Measurements from ENCODE around the gene WASL.

WASL gene

GRCh38 chr7:123711832-123712293, 36.9 kb downstream of the WASL start:
- Histone ChIP-seq H3K4me1 (peaks cover 6% of the 10 kb centered on the region; the same call in 1 of the 2 replicates), H3K9ac (no peak overlapping the region), H3K9me3 (no peaks in the 10 kb centered on the region), H3K36me3 (peaks cover 18% of the 10 kb centered on the region), H3K4me3 (no peak overlapping the region), H3K27ac (no peak overlapping the region), H3K4me2 (no peak overlapping the region), H4K20me1 (peaks cover 71% of the 10 kb centered on the region), H3K27me3 (no peaks in the 10 kb centered on the region)
- no peak for TF ChIP-seq Cebpa-rat (IDR thresholded peaks at IDR 0.05)

- H3K27me3 ChIP-seq, result no peaks in the 10 kb centered on the region
- peaks cover 59% of the 10 kb centered on the region for H4K20me1 ChIP-seq
- peaks cover 6% of the 10 kb centered on the region; the same call in 1 of the 2 replicates for H3K4me1 ChIP-seq
- H3K9ac ChIP-seq, result no peak overlapping the region
- H3K4me2 ChIP-seq, result no peak overlapping the region
- H3K36me3 ChIP-seq, result peaks cover 16% of the 10 kb centered on the region
- TF ChIP-seq Cebpa-rat (IDR thresholded peaks at IDR 0.05), result no peak
- H3K27ac ChIP-seq, result no peak overlapping the region
- H3K4me3 ChIP-seq, result no peak overlapping the region
- H3K9me3 ChIP-seq, result no peaks in the 10 kb centered on the region
Observed at GRCh38 chr7:123710683-123711082, 38.1 kb downstream of the WASL start.

GRCh38 chr7:123709525-123709924, 39.3 kb downstream of the WASL start:
- no peak overlapping the region for H3K4me3 ChIP-seq
- no peak overlapping the region for H3K9ac ChIP-seq
- peaks cover 26% of the 10 kb centered on the region for H3K36me3 ChIP-seq
- no peak for TF ChIP-seq Cebpa-rat (IDR thresholded peaks at IDR 0.05)
- H4K20me1 ChIP-seq, result peaks cover 47% of the 10 kb centered on the region
- no peak overlapping the region for H3K4me2 ChIP-seq
- peaks cover 4% of the 10 kb centered on the region; the same call in 1 of the 2 replicates for H3K4me1 ChIP-seq
- no peak overlapping the region for H3K27ac ChIP-seq
- H3K9me3 ChIP-seq, result no peaks in the 10 kb centered on the region
- no peaks in the 10 kb centered on the region for H3K27me3 ChIP-seq

- H3K9me3 ChIP-seq, result no peaks in the 10 kb centered on the region
- H3K4me2 ChIP-seq, result no peak overlapping the region
- no peaks in the 10 kb centered on the region for H3K4me1 ChIP-seq
- H3K36me3 ChIP-seq, result peaks cover 55% of the 10 kb centered on the region
- H3K9ac ChIP-seq, result no peak overlapping the region
- H4K20me1 ChIP-seq, result peaks cover 18% of the 10 kb centered on the region
- no peaks in the 10 kb centered on the region for H3K27me3 ChIP-seq
- H3K27ac ChIP-seq, result no peak overlapping the region
- no peak overlapping the region for H3K4me3 ChIP-seq
- no peak for TF ChIP-seq Cebpa-rat (IDR thresholded peaks at IDR 0.05)
Observed at GRCh38 chr7:123705211-123705901, 43.4 kb downstream of the WASL start.

- Histone ChIP-seq H3K27me3 (no peaks in the 10 kb centered on the region), H3K4me2 (no peak overlapping the region), H3K36me3 (peaks cover 58% of the 10 kb centered on the region), H3K4me1 (no peaks in the 10 kb centered on the region), H4K20me1 (no peaks in the 10 kb centered on the region), H3K4me3 (no peak overlapping the region), H3K9ac (no peak overlapping the region), H3K27ac (no peak overlapping the region), H3K9me3 (no peaks in the 10 kb centered on the region)
- TF ChIP-seq Cebpa-rat (IDR thresholded peaks at IDR 0.05), result no peak
Observed at GRCh38 chr7:123695944-123696677, 52.7 kb downstream of the WASL start.

GRCh38 chr7:123692471-123692877, 56.3 kb downstream of the WASL start:
- Histone ChIP-seq H3K4me2 (no peak overlapping the region), H3K27me3 (no peaks in the 10 kb centered on the region), H3K36me3 (peaks cover 57% of the 10 kb centered on the region), H3K4me3 (no peak overlapping the region), H3K9ac (no peak overlapping the region), H4K20me1 (no peaks in the 10 kb centered on the region), H3K27ac (no peak overlapping the region), H3K9me3 (no peaks in the 10 kb centered on the region), H3K4me1 (no peaks in the 10 kb centered on the region)
- no peak for TF ChIP-seq Cebpa-rat (IDR thresholded peaks at IDR 0.05)

GRCh38 chr7:123690550-123690949, 58.3 kb downstream of the WASL start:
- Histone ChIP-seq H3K27ac (no peak overlapping the region), H3K36me3 (peaks cover 61% of the 10 kb centered on the region), H3K4me3 (no peak overlapping the region), H3K4me2 (no peak overlapping the region), H3K9ac (no peak overlapping the region), H3K27me3 (no peaks in the 10 kb centered on the region), H4K20me1 (no peaks in the 10 kb centered on the region), H3K9me3 (no peaks in the 10 kb centered on the region), H3K4me1 (no peaks in the 10 kb centered on the region)
- no peak for TF ChIP-seq Cebpa-rat (IDR thresholded peaks at IDR 0.05)

- TF ChIP-seq Cebpa-rat (IDR thresholded peaks at IDR 0.05), result no peak
- H3K4me1 ChIP-seq, result no peaks in the 10 kb centered on the region
- H4K20me1 ChIP-seq, result no peaks in the 10 kb centered on the region
- H3K4me3 ChIP-seq, result no peak overlapping the region
- H3K4me2 ChIP-seq, result no peak overlapping the region
- H3K9ac ChIP-seq, result no peak overlapping the region
- no peaks in the 10 kb centered on the region for H3K9me3 ChIP-seq
- H3K27me3 ChIP-seq, result no peaks in the 10 kb centered on the region
- H3K36me3 ChIP-seq, result peaks cover 58% of the 10 kb centered on the region
- H3K27ac ChIP-seq, result no peak overlapping the region
Observed at GRCh38 chr7:123689250-123689649, 59.6 kb downstream of the WASL start.

- Histone ChIP-seq H3K27me3 (no peaks in the 10 kb centered on the region), H3K27ac (no peak overlapping the region), H3K4me1 (no peaks in the 10 kb centered on the region), H3K9ac (no peak overlapping the region), H3K4me3 (no peak overlapping the region), H3K36me3 (peaks cover 52% of the 10 kb centered on the region), H4K20me1 (no peaks in the 10 kb centered on the region), H3K4me2 (no peak overlapping the region), H3K9me3 (no peaks in the 10 kb centered on the region)
- TF ChIP-seq Cebpa-rat (IDR thresholded peaks at IDR 0.05), result no peak
Observed at GRCh38 chr7:123687727-123688126, 61.1 kb downstream of the WASL start.

GRCh38 chr7:123687161-123687560, 61.6 kb downstream of the WASL start:
- no peak overlapping the region for H3K4me2 ChIP-seq
- TF ChIP-seq Cebpa-rat (IDR thresholded peaks at IDR 0.05), result no peak
- peaks cover 48% of the 10 kb centered on the region for H3K36me3 ChIP-seq

More at GRCh38 chr7:123687161-123687560, 61.6 kb downstream of the WASL start:
- Histone ChIP-seq H3K9me3 (no peaks in the 10 kb centered on the region), H3K4me3 (no peak overlapping the region), H4K20me1 (no peaks in the 10 kb centered on the region), H3K4me1 (no peaks in the 10 kb centered on the region), H3K9ac (no peak overlapping the region), H3K27me3 (no peaks in the 10 kb centered on the region), H3K27ac (no peak overlapping the region)

Measured in BLaER1 (cell line).